ENCODE measurements around the gene SCNN1B. TPM values are rescaled to one million over a fixed set of nuclear protein-coding genes. Genes with fewer than 3 reads are reported as not detected.

The SCNN1B gene
- total RNA-seq, 1 donor from 2014 or later, result not detected

DNA sequence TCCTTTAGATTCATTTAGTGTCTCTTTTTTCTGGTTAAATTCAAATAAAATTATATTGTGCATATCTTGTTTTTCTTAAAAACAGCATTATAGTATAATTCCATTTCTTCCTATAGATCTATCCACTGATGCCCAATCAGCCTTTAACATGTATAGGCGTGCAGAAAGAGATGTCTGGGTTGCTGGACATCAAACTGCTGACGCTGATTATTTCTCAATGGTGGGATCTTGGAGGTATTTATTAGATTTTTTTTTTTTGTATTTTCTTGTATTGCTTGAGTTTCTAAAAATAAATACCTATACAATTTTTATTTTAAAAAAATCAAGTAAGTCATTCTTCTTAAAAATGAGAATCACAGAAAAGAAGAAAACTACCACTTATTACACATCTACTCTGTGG is 100.0 kb downstream of the SCNN1B start:
- no peak for DNase-seq (ENCODE audit: low spot score)
- no peak overlapping the region for H3K4me3 Mint-ChIP-seq
- no peak overlapping the region for H3K27ac Mint-ChIP-seq
- no peaks in the 10 kb centered on the region for H3K9me3 Mint-ChIP-seq
- H3K4me1 Mint-ChIP-seq (ENCODE audit: low read depth), result no peaks in the 10 kb centered on the region
- no peaks in the 10 kb centered on the region for H3K27me3 Mint-ChIP-seq (ENCODE audit: insufficient read depth)
- intact Hi-C loops (cut with micrococcal nuclease), result no loop called here
- H3K36me3 Mint-ChIP-seq (ENCODE audit: low read depth), result peaks cover 35% of the 10 kb centered on the region

DNA sequence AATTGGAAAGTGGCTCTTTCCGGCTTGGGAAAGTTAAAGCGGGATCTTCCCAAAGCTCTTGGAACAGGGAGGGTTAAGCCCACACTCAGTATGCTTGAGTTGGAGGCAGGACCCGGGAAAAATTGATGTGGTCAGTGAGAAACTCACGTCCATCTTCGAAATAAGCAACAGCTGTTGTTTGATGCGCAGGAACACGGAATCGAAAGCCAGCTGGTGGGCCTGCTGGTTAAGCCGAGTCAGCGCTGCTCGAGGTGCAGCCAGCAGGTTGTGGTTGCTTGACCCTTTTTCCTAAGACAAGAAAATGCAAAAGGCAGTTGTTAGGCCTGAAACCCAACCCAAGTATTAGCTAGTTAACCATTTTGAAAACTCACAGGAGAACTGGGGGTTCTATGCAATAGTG is 101.4 kb downstream of the SCNN1B start:
- DNase-seq (ENCODE audit: low spot score), result no peak
- H3K27me3 Mint-ChIP-seq (ENCODE audit: insufficient read depth), result no peaks in the 10 kb centered on the region
- intact Hi-C loops (cut with micrococcal nuclease), result no loop called here
- H3K36me3 Mint-ChIP-seq (ENCODE audit: low read depth), result peaks cover 31% of the 10 kb centered on the region
- no peak overlapping the region for H3K4me3 Mint-ChIP-seq
- no peak overlapping the region for H3K27ac Mint-ChIP-seq
- no peaks in the 10 kb centered on the region for H3K4me1 Mint-ChIP-seq (ENCODE audit: low read depth)
- H3K9me3 Mint-ChIP-seq, result no peaks in the 10 kb centered on the region

GRCh38 chr16:23406024-23406423 is 103.9 kb downstream of the SCNN1B start:
- Mint-ChIP-seq H3K36me3 (ENCODE audit: low read depth) (peaks cover 26% of the 10 kb centered on the region), H3K4me3 (no peak overlapping the region), H3K4me1 (ENCODE audit: low read depth) (no peaks in the 10 kb centered on the region), H3K27me3 (ENCODE audit: insufficient read depth) (no peaks in the 10 kb centered on the region), H3K27ac (no peak overlapping the region), H3K9me3 (no peaks in the 10 kb centered on the region)
- no peak for DNase-seq (ENCODE audit: low spot score)
- intact Hi-C loops (cut with micrococcal nuclease), result no loop called here

GRCh38 chr16:23406546-23407240 is 104.6 kb downstream of the SCNN1B start:
- Mint-ChIP-seq H3K36me3 (ENCODE audit: low read depth) (peaks cover 20% of the 10 kb centered on the region), H3K27me3 (ENCODE audit: insufficient read depth) (no peaks in the 10 kb centered on the region), H3K4me3 (no peak overlapping the region), H3K9me3 (no peaks in the 10 kb centered on the region), H3K4me1 (ENCODE audit: low read depth) (no peaks in the 10 kb centered on the region), H3K27ac (no peak overlapping the region)
- intact Hi-C loops (cut with micrococcal nuclease), result no loop called here
- DNase-seq (ENCODE audit: low spot score), result no peak

- Mint-ChIP-seq H3K27ac (no peak overlapping the region), H3K4me3 (no peak overlapping the region), H3K36me3 (ENCODE audit: low read depth) (peaks cover 18% of the 10 kb centered on the region), H3K9me3 (no peaks in the 10 kb centered on the region), H3K4me1 (ENCODE audit: low read depth) (no peaks in the 10 kb centered on the region), H3K27me3 (ENCODE audit: insufficient read depth) (no peaks in the 10 kb centered on the region)
- intact Hi-C loops (cut with micrococcal nuclease), result no loop called here
- DNase-seq (ENCODE audit: low spot score), result no peak
Measured at GRCh38 chr16:23407436-23408127, 105.5 kb downstream of the SCNN1B start.

DNA sequence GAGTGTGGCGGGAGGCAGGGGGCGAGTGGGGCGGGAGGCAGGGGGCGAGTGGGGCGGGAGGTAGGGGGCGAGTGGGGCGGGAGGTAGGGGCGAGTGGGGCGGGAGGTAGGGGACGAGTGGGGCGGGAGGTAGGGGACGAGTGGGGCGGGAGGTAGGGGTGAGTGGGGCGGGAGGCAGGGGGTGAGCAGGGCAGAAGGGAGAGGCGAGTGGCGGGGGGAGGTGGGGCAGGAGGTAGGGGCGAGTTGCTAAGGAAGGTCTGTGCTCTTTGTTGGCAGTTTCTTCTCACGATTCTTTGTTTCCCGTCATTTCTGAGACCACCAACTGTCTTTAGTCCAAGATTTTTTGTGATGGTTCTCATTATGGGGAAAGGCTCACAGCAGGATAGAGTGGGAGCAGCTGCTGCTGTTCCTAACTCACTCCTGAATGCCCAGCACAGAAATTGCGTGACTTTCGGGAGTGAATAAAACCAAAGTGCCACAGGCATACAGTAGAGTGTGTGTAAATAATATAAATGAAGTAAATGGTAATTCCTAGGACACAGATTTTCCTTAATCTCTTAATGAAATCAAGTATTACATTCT is 106.2 kb downstream of the SCNN1B start:
- Mint-ChIP-seq H3K4me3 (no peak overlapping the region), H3K4me1 (ENCODE audit: low read depth) (no peaks in the 10 kb centered on the region), H3K27ac (no peak overlapping the region), H3K27me3 (ENCODE audit: insufficient read depth) (no peaks in the 10 kb centered on the region), H3K9me3 (no peaks in the 10 kb centered on the region), H3K36me3 (ENCODE audit: low read depth) (peaks cover 11% of the 10 kb centered on the region)
- intact Hi-C loops (cut with micrococcal nuclease), result no loop called here
- no peak for DNase-seq (ENCODE audit: low spot score)

GRCh38 chr16:23408823-23409298 is 106.8 kb downstream of the SCNN1B start:
- no peak for DNase-seq (ENCODE audit: low spot score)
- no peaks in the 10 kb centered on the region for H3K27me3 Mint-ChIP-seq (ENCODE audit: insufficient read depth)
- no peak overlapping the region for H3K27ac Mint-ChIP-seq
- H3K4me1 Mint-ChIP-seq (ENCODE audit: low read depth), result no peaks in the 10 kb centered on the region
- H3K4me3 Mint-ChIP-seq, result no peak overlapping the region
- intact Hi-C loops (cut with micrococcal nuclease), result no loop called here
- peaks cover 13% of the 10 kb centered on the region for H3K36me3 Mint-ChIP-seq (ENCODE audit: low read depth)
- H3K9me3 Mint-ChIP-seq, result no peaks in the 10 kb centered on the region

GRCh38 chr16:23409522-23409921 is 107.4 kb downstream of the SCNN1B start:
- no peaks in the 10 kb centered on the region for H3K27me3 Mint-ChIP-seq (ENCODE audit: insufficient read depth)
- no peak overlapping the region for H3K27ac Mint-ChIP-seq
- no peak overlapping the region for H3K4me3 Mint-ChIP-seq
- no peak for DNase-seq (ENCODE audit: low spot score)
- H3K36me3 Mint-ChIP-seq (ENCODE audit: low read depth), result peaks cover 13% of the 10 kb centered on the region
- intact Hi-C loops (cut with micrococcal nuclease), result no loop called here
- no peaks in the 10 kb centered on the region for H3K9me3 Mint-ChIP-seq
- no peaks in the 10 kb centered on the region for H3K4me1 Mint-ChIP-seq (ENCODE audit: low read depth)

DNA sequence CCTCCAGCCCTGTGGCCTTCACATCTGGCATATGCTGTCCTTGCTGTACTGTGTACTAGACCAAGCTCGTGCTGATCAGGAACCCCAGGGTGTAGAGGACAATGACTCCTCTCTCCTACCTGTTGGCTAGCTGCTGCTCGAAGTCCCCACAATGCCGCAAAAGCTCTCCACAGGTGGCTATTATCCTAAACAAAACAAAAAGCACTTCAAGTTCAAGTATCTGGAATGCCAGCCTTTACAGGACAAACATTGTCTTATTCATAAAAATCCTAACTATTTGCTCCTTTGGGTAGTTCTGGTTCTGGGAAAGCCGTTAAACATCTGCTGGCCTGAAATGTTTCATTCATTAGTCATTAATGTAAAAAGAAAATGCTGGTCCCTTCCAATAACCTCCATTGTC is 108.1 kb downstream of the SCNN1B start:
- H3K27ac Mint-ChIP-seq, result no peak overlapping the region
- H3K4me3 Mint-ChIP-seq, result no peak overlapping the region
- H3K27me3 Mint-ChIP-seq (ENCODE audit: insufficient read depth), result no peaks in the 10 kb centered on the region
- no peak for DNase-seq (ENCODE audit: low spot score)
- no peaks in the 10 kb centered on the region for H3K9me3 Mint-ChIP-seq
- H3K36me3 Mint-ChIP-seq (ENCODE audit: low read depth), result peaks cover 12% of the 10 kb centered on the region
- intact Hi-C loops (cut with micrococcal nuclease), result no loop called here
- H3K4me1 Mint-ChIP-seq (ENCODE audit: low read depth), result no peaks in the 10 kb centered on the region

DNA sequence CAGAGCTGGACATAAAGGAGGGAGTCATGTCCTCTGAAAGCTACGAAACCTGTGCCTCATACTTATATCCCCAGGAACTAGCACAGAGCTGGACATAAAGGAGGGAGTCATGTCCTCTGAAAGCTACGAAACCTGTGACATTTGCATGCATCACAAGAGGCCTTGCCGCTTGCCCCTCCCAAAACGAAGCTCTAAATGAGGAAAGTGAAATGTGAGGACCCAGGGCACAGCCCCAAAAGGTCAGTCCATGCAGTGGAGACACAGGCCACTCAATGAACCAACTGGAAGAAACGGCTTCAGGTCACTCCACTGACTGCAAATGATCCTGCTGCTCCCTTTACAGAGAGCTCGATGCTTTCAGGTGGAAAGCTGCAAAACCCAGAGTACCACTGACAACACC is 112.6 kb downstream of the SCNN1B start:
- Mint-ChIP-seq H3K27me3 (ENCODE audit: insufficient read depth) (no peaks in the 10 kb centered on the region), H3K4me1 (ENCODE audit: low read depth) (no peaks in the 10 kb centered on the region), H3K36me3 (ENCODE audit: low read depth) (peaks cover 10% of the 10 kb centered on the region), H3K4me3 (no peak overlapping the region), H3K27ac (no peak overlapping the region), H3K9me3 (no peaks in the 10 kb centered on the region)
- no peak for DNase-seq (ENCODE audit: low spot score)
- intact Hi-C loops (cut with micrococcal nuclease), result no loop called here

- Mint-ChIP-seq H3K27me3 (ENCODE audit: insufficient read depth) (no peaks in the 10 kb centered on the region), H3K4me1 (ENCODE audit: low read depth) (no peaks in the 10 kb centered on the region), H3K4me3 (no peak overlapping the region), H3K9me3 (no peaks in the 10 kb centered on the region), H3K36me3 (ENCODE audit: low read depth) (peaks cover 11% of the 10 kb centered on the region), H3K27ac (no peak overlapping the region)
- intact Hi-C loops (cut with micrococcal nuclease), result no loop called here
- no peak for DNase-seq (ENCODE audit: low spot score)
Measured at GRCh38 chr16:23416816-23417215, 114.7 kb downstream of the SCNN1B start.

DNA sequence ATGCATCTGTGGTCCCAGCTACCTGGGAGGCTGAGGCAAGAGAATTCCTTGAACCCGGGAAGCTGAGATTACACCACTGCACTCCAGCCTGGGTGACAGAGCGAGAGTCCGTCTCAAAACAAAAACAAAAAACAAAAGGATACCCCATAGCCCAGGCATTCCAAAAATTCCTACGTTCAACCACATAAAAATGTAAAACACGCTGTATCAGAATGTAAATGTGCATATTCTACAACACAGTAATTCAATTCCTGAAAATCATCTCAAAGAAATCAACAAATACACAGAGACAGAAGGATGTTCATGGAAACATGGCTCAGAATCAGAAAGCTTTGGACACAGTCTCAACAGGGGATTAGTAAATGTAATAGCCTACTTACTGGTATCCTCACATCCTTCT is 117.9 kb downstream of the SCNN1B start:
- Mint-ChIP-seq H3K4me3 (no peak overlapping the region), H3K9me3 (no peaks in the 10 kb centered on the region), H3K4me1 (ENCODE audit: low read depth) (no peaks in the 10 kb centered on the region), H3K27me3 (ENCODE audit: insufficient read depth) (no peaks in the 10 kb centered on the region), H3K27ac (no peak overlapping the region), H3K36me3 (ENCODE audit: low read depth) (peaks cover 17% of the 10 kb centered on the region)
- no peak for DNase-seq (ENCODE audit: low spot score)
- intact Hi-C loops (cut with micrococcal nuclease), result no loop called here

DNA sequence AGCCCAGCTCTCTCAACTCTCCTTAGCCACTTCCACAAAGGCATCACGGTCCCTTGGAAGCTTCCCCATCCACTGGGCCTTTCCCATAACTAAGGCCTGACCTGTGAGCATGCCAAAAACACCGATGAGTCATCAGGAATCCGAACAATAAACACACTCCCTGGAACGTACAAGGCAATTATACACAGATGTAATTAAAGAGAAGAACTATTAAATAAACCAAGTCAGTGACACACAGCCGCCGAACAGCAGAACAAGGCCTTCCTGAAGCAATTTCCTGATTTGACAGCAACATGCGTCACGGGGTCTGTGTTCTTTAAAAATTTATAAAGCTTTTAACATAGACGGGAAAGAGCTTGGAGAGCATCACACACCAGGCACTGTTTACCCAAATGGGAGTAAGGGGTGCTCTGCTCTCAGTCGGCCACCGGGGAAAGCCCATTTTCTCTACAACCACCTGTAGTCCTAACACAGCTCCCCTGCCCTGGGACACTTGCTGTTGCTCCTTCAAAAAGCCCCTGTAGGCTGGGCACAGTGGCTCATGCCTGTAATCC is 121.5 kb downstream of the SCNN1B start:
- no peaks in the 10 kb centered on the region for H3K9me3 Mint-ChIP-seq
- H3K36me3 Mint-ChIP-seq (ENCODE audit: low read depth), result peaks cover 19% of the 10 kb centered on the region
- DNase-seq (ENCODE audit: low spot score), result no peak
- H3K4me1 Mint-ChIP-seq (ENCODE audit: low read depth), result no peaks in the 10 kb centered on the region
- no peaks in the 10 kb centered on the region for H3K27me3 Mint-ChIP-seq (ENCODE audit: insufficient read depth)
- intact Hi-C loops (cut with micrococcal nuclease), result no loop called here
- no peak overlapping the region for H3K4me3 Mint-ChIP-seq
- H3K27ac Mint-ChIP-seq, result no peak overlapping the region

Data from activated T-helper 1 cell treated with anti-CD3 and anti-CD28 coated beads, Interleukin-12 subunit alpha, Interleukin-12 subunit beta, Interleukin-2, Interleukin-4 antibody, amounts not matched to agents 30 ng/mL and 10 ng/mL and 1 ng/mL, durations not matched to agents 14 hours and 24 hours and 36 hours (primary cell).